ENCODE results near the gene PRKAR1A. TPM values are rescaled to one million over a fixed set of nuclear protein-coding genes. Genes with fewer than 3 reads are reported as not detected.

Gene PRKAR1A
- total RNA-seq, 1 donor from 2014 or later = 268 TPM

- no peaks in the 10 kb centered on the region for H3K9me3 Mint-ChIP-seq
- H3K4me3 Mint-ChIP-seq = peak overlapping the region; percentile 79
- no peaks in the 10 kb centered on the region for H3K36me3 Mint-ChIP-seq
- H3K4me1 Mint-ChIP-seq = peaks cover 20% of the 10 kb centered on the region
- peaks cover 49% of the 10 kb centered on the region for H3K27me3 Mint-ChIP-seq (ENCODE audit: low read depth)
- TF ChIP-seq, protein P1, sequence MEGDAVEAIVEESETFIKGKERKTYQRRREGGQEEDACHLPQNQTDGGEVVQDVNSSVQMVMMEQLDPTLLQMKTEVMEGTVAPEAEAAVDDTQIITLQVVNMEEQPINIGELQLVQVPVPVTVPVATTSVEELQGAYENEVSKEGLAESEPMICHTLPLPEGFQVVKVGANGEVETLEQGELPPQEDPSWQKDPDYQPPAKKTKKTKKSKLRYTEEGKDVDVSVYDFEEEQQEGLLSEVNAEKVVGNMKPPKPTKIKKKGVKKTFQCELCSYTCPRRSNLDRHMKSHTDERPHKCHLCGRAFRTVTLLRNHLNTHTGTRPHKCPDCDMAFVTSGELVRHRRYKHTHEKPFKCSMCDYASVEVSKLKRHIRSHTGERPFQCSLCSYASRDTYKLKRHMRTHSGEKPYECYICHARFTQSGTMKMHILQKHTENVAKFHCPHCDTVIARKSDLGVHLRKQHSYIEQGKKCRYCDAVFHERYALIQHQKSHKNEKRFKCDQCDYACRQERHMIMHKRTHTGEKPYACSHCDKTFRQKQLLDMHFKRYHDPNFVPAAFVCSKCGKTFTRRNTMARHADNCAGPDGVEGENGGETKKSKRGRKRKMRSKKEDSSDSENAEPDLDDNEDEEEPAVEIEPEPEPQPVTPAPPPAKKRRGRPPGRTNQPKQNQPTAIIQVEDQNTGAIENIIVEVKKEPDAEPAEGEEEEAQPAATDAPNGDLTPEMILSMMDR (IDR thresholded peaks at IDR 0.05; ENCODE audit: unreplicated experiment) = no peak
- no peak for DNase-seq (ENCODE audit: low spot score in 2 of 2, unreplicated experiment in 2 of 2)
- H3K27ac Mint-ChIP-seq = peak overlapping the region; percentile 59
Measured at GRCh38 chr17:68599552-68600066, 87.4 kb downstream of the PRKAR1A start.

- Mint-ChIP-seq H3K36me3 (no peaks in the 10 kb centered on the region), H3K27ac (peak overlapping the region; percentile 59), H3K9me3 (peaks cover 3% of the 10 kb centered on the region), H3K4me1 (peaks cover 17% of the 10 kb centered on the region), H3K4me3 (peak overlapping the region; percentile 79), H3K27me3 (ENCODE audit: low read depth) (peaks cover 49% of the 10 kb centered on the region)
- TF ChIP-seq, protein P1 (IDR thresholded peaks at IDR 0.05; ENCODE audit: unreplicated experiment) = no peak
- DNase-seq (ENCODE audit: low spot score in 2 of 2, unreplicated experiment in 2 of 2) = peak; percentile 37 to 55
Measured at GRCh38 chr17:68600067-68600930, 88.1 kb downstream of the PRKAR1A start.

Other genes with a start within 250 kb of the PRKAR1A start
- gene SLC16A6, start 221.3 kb upstream of the PRKAR1A start, total RNA-seq = 0.89 to 1.3 TPM (median 0.90 TPM) in 3 replicates
- 7.8 to 11.4 TPM (median 9.0 TPM) in 3 replicates for gene ARSG, start 220.9 kb upstream of the PRKAR1A start, total RNA-seq
- 27.2 to 31.7 TPM (median 28.4 TPM) in 3 replicates for gene WIPI1, start 54.9 kb upstream of the PRKAR1A start, total RNA-seq
- gene FAM20A, start 88.9 kb downstream of the PRKAR1A start, total RNA-seq = 1.7 to 2.1 TPM (median 1.8 TPM) in 3 replicates